PC-9 (cell line): ENCODE results near the gene CD68.

Source experiments
- CTCF ChIP-seq: fragments of 200-600 bp; sonication (generic); conservative IDR thresholded peaks from 2 replicates; pipeline ENCODE4 v1.6.1; 2017; ENCODE audit warnings: mixed run types, antibody characterized with exemption, mild to moderate bottlenecking, moderate library complexity
- EZH2 ChIP-seq: fragments of 200-600 bp; sonication (generic); IDR thresholded peaks from 2 replicates; pipeline ENCODE4 v1.8.0; 2017; ENCODE audit warnings: antibody characterized with exemption, low read depth

GRCh38 chr17:7561589-7562207 is 17.7 kb upstream of the CD68 start, which contains the start of gene SENP3:
- TF ChIP-seq CTCF (no peak), EZH2 (no peak)
